Stimulated activated memory B cell treated with anti-CD40 and anti-IgM and Interleukin-4, amounts not matched to agents 10 μg/mL and 1 μg/mL and 100 μg/mL, for 72 hours (primary cell): ENCODE data around the gene CEP164.

Experiments
- ATAC-seq: fragments of 150-1000 bp; cut with Tn5 transposase; 2 replicates; pipeline ENCODE4 v1.10.0; 2021
- H3K27ac Mint-ChIP-seq: one replicate; pipeline ENCODE4 v1.8.0; 2022; ENCODE audit warnings: mild to moderate bottlenecking, mixed read lengths
- H3K27me3 Mint-ChIP-seq: one replicate; pipeline ENCODE4 v1.8.0; 2022; ENCODE audit warnings: mixed read lengths
- H3K36me3 Mint-ChIP-seq: one replicate; pipeline ENCODE4 v1.8.0; 2022; ENCODE audit warnings: mixed read lengths
- H3K4me1 Mint-ChIP-seq: one replicate; pipeline ENCODE4 v1.8.0; 2022; ENCODE audit warnings: mixed read lengths
- H3K4me3 Mint-ChIP-seq: one replicate; pipeline ENCODE4 v1.8.0; 2022; ENCODE audit warnings: mild to moderate bottlenecking, moderate library complexity, mixed read lengths
- H3K9me3 Mint-ChIP-seq: one replicate; pipeline ENCODE4 v1.8.0; 2022; ENCODE audit warnings: mixed read lengths

The CEP164 gene

DNA sequence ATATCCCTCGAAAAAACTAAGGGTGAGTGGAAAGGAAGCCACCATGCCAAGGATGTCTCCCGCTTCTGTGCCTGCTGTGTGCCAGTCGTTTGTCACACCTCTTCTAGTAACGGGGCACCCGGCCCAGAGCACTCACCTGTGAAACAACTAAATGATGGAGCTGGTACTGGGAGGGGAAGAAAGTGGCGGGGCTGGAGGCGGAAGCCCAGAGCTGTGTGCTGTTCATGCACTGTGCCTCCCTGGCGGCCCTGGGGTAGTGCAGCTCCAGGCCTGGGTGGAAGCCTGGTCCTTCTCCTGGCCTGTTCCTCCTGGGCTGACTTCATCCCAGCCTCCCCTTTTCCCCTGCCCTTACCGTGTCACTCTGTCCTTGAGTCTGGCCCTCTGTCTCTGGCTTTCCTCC lies 130.2 kb downstream of the CEP164 start:
- Mint-ChIP-seq H3K9me3 (peaks cover 8% of the 10 kb centered on the region), H3K27ac (peak overlapping the region; percentile 84), H3K27me3 (peaks cover 26% of the 10 kb centered on the region), H3K4me1 (peaks cover 38% of the 10 kb centered on the region), H3K36me3 (peaks cover 10% of the 10 kb centered on the region), H3K4me3 (no peak overlapping the region)
- ATAC-seq, result peak; percentile 42

- peak overlapping the region; percentile 84 for H3K27ac Mint-ChIP-seq
- peak; percentile 73 for ATAC-seq
- peaks cover 10% of the 10 kb centered on the region for H3K36me3 Mint-ChIP-seq
Measured at GRCh38 chr11:117458275-117459122, 130.8 kb downstream of the CEP164 start.

DNA sequence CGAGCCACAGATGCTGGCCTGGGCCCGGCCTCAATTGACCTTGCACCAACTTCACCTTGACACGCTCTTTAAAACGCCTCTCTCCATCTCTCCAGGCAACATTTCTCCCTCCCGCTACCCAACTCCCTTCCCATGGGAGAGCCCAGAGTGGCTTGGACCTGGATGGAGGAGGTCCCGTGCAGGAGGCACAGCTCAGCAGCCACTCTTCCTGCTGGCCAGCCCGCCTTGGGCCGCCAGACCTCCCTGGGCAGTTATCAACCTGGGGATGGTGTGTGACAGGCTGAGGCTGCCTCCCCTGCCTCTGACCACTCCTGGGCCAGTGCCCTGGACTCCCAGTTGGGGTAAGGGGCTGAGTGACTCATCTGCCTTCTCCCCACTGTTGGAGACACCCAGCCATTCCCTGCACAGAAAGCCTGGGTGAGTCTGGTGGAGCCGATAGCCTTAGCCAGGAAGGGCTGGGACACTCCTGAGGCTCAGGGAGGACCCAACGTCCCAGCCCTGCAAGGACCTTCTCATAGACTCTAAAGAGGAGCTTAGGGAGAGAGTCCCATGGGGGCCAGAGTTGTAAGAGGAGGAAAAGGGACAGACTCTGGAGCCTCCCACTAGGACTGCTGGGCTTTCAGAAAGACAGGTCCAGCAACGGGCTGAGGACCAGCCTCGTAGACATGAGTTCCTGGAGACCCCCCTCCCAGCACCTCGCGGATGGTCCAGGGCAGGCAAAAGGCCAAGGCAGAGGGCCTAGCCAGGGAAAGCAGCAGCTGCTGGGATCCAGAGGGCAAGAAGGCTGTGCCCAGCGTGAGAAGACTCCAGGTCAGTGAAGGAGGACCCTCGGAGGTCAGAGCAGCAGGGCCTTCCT lies 131.7 kb downstream of the CEP164 start:
- Mint-ChIP-seq H3K27me3 (peaks cover 26% of the 10 kb centered on the region), H3K27ac (peak overlapping the region; percentile 45), H3K9me3 (peaks cover 3% of the 10 kb centered on the region), H3K36me3 (peaks cover 4% of the 10 kb centered on the region), H3K4me3 (no peak overlapping the region), H3K4me1 (peaks cover 38% of the 10 kb centered on the region)
- no peak for ATAC-seq

More at GRCh38 chr11:117458275-117459122, 130.8 kb downstream of the CEP164 start:
- peaks cover 26% of the 10 kb centered on the region for H3K27me3 Mint-ChIP-seq
- peaks cover 8% of the 10 kb centered on the region for H3K9me3 Mint-ChIP-seq
- H3K4me1 Mint-ChIP-seq, result peaks cover 38% of the 10 kb centered on the region
- H3K4me3 Mint-ChIP-seq, result no peak overlapping the region

- Mint-ChIP-seq H3K9me3 (no peaks in the 10 kb centered on the region), H3K4me3 (no peak overlapping the region), H3K36me3 (no peaks in the 10 kb centered on the region), H3K27ac (peak overlapping the region; percentile 45), H3K27me3 (peaks cover 26% of the 10 kb centered on the region), H3K4me1 (peaks cover 38% of the 10 kb centered on the region)
- ATAC-seq, result no peak
Measured at GRCh38 chr11:117459979-117460300, 132.3 kb downstream of the CEP164 start.

DNA sequence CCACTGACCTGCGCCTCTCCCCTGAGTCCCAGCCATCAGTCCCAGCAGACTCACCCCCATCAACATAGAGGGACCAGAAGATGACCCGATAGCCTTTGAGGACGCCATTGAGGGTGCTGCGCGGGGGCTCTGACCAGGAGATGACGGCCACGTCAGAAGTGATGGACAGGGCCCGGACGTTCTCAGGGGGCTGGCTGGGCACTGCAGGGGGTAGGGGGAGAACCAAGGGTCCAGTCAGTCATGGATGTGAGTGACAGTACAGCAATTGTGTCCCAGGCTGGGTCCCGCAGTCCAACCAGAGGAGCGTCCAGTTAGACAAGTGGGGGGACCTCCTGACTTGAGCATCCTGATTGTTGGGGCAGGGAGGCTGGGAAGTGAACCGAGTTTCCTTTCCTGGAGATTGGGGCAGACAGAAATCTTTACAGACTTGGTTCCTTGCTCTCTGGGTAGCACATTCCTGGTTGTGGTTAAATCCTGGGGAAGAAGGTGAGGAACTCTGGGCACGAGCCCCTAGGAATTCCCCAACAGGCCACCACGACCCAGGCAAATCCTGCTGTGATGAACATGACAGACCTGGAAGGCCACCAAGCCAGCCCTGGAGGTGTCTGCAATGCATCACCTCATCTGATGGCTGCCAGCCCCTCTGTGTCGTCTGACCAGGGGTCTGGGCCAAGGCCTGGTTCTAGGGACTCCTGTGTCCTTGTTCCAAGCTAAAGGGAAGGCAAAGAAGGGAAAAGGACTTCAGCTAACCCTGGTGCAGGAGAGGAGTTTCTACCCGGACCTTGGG lies 133.9 kb downstream of the CEP164 start:
- no peaks in the 10 kb centered on the region for H3K36me3 Mint-ChIP-seq
- H3K4me1 Mint-ChIP-seq, result peaks cover 30% of the 10 kb centered on the region
- H3K27ac Mint-ChIP-seq, result no peak overlapping the region
- H3K27me3 Mint-ChIP-seq, result peaks cover 26% of the 10 kb centered on the region
- ATAC-seq, result no peak
- no peak overlapping the region for H3K4me3 Mint-ChIP-seq
- H3K9me3 Mint-ChIP-seq, result no peaks in the 10 kb centered on the region

- Mint-ChIP-seq H3K4me1 (peaks cover 28% of the 10 kb centered on the region), H3K4me3 (no peak overlapping the region), H3K9me3 (no peaks in the 10 kb centered on the region), H3K27me3 (peaks cover 26% of the 10 kb centered on the region), H3K36me3 (no peaks in the 10 kb centered on the region), H3K27ac (no peak overlapping the region)
- no peak for ATAC-seq
Measured at GRCh38 chr11:117462183-117462863, 134.7 kb downstream of the CEP164 start.

DNA sequence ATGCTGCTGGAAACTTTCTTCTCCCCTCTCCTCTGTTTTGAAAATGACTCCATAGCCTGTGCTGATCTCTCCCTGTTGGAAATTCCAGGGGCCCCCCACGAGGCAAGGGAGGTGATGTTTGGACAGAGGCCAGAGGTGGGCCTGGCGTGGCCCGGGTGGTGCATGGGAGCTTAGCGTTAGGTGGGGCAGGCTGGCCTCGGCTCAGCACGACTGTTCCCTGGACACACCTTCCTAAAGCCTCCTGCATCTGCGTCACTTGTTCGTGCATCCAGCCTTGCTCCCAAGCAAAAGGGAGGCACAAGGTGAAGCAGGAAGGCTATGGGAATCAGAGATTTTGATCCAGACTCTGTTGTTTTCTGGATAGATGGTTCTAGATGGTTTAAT lies 135.2 kb downstream of the CEP164 start:
- no peak overlapping the region for H3K27ac Mint-ChIP-seq
- H3K36me3 Mint-ChIP-seq, result no peaks in the 10 kb centered on the region
- no peak overlapping the region for H3K4me3 Mint-ChIP-seq
- H3K27me3 Mint-ChIP-seq, result peaks cover 26% of the 10 kb centered on the region
- peaks cover 22% of the 10 kb centered on the region for H3K4me1 Mint-ChIP-seq
- ATAC-seq, result no peak
- H3K9me3 Mint-ChIP-seq, result no peaks in the 10 kb centered on the region
